Activated T-cell treated with anti-CD3 and anti-CD28 coated beads, Interleukin-2, amount 50 U/mL, for 24 hours (primary cell): Measurements from ENCODE around the gene HMCES.

Experiments
- DNase-seq: peaks from one replicate; pipeline ENCODE4 v3.0.0-alpha.2; 2020
- H3K27ac Mint-ChIP-seq: 2 replicates; pipeline ENCODE4 v1.8.0; 2020; ENCODE audit warnings: mild to moderate bottlenecking, mixed read lengths
- H3K27me3 Mint-ChIP-seq: 2 replicates; pipeline ENCODE4 v1.8.0; 2020; ENCODE audit warnings: mixed read lengths
- H3K36me3 Mint-ChIP-seq: 2 replicates; pipeline ENCODE4 v1.8.0; 2020; ENCODE audit warnings: low read depth, mixed read lengths
- H3K4me1 Mint-ChIP-seq: 2 replicates; pipeline ENCODE4 v1.8.0; 2020; ENCODE audit warnings: low read depth, mixed read lengths
- H3K4me3 Mint-ChIP-seq: 2 replicates; pipeline ENCODE4 v1.8.0; 2020; ENCODE audit warnings: mild to moderate bottlenecking, moderate library complexity, mixed read lengths
- H3K9me3 Mint-ChIP-seq: 2 replicates; pipeline ENCODE4 v1.8.0; 2020; ENCODE audit warnings: mixed read lengths

The HMCES gene

GRCh38 chr3:129305592-129306091 lies 27.0 kb downstream of the HMCES start:
- peak; percentile 57 for DNase-seq
- no peaks in the 10 kb centered on the region for H3K9me3 Mint-ChIP-seq
- peak overlapping the region; percentile 38 for H3K4me3 Mint-ChIP-seq
- H3K27ac Mint-ChIP-seq: peak overlapping the region; percentile 60
- peaks cover 52% of the 10 kb centered on the region for H3K4me1 Mint-ChIP-seq
- H3K36me3 Mint-ChIP-seq: peaks cover 57% of the 10 kb centered on the region
- H3K27me3 Mint-ChIP-seq: no peaks in the 10 kb centered on the region

- Mint-ChIP-seq H3K4me1 (peaks cover 60% of the 10 kb centered on the region), H3K27me3 (no peaks in the 10 kb centered on the region)
These were observed 30.0 kb downstream of the HMCES start for GRCh38 chr3:129308636-129309035.

DNA sequence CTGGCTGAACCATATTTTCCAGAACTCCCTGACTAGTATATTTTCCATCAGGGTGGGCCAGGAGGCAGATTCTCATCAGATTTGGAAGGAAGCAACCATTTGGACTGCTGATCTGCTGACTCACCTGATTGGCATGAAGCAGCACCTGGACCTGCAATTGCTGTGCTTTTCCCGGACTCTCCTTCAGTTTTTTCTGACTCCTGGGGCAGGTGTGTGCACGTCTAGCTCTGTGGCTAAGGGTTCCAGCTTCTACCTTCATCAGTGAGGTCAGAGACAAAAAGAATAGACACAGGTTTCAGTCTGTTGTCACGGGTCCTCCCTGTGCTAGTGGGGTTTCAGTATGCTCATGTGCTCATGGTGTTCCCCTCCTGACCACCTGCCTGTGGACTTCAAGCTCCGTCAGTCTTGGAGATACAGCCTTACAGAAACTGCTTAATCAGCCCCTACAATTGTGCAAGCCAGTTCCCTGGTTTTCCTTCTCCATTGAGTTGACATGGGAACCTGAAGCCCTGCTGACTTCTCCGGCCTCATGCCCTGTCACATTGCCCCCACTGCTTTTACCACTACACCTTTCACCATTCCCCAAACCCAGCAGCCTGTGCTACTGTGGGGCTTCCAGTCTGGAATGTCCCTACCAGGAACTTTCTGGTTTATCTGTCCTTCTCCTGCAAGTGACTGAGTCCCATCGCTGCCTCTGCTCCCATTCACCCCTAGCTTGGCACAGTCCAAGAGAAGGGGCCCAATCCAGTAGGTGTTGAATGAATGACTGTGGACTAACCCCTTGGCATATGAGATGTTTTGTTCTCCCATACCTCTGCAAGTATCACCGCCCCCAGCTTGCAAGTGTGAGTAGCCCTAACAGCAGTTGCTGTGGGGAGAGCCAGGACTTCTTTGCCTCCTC lies 31.7 kb downstream of the HMCES start:
- Mint-ChIP-seq H3K27ac (peak overlapping the region; percentile 22), H3K36me3 (peaks cover 18% of the 10 kb centered on the region), H3K4me1 (peaks cover 56% of the 10 kb centered on the region), H3K27me3 (no peaks in the 10 kb centered on the region), H3K9me3 (no peaks in the 10 kb centered on the region), H3K4me3 (no peak overlapping the region)
- no peak for DNase-seq

More at GRCh38 chr3:129308636-129309035, 30.0 kb downstream of the HMCES start:
- no peak overlapping the region for H3K4me3 Mint-ChIP-seq
- peaks cover 32% of the 10 kb centered on the region for H3K36me3 Mint-ChIP-seq
- DNase-seq: no peak
- no peaks in the 10 kb centered on the region for H3K9me3 Mint-ChIP-seq
- H3K27ac Mint-ChIP-seq: peak overlapping the region; percentile 16

DNA sequence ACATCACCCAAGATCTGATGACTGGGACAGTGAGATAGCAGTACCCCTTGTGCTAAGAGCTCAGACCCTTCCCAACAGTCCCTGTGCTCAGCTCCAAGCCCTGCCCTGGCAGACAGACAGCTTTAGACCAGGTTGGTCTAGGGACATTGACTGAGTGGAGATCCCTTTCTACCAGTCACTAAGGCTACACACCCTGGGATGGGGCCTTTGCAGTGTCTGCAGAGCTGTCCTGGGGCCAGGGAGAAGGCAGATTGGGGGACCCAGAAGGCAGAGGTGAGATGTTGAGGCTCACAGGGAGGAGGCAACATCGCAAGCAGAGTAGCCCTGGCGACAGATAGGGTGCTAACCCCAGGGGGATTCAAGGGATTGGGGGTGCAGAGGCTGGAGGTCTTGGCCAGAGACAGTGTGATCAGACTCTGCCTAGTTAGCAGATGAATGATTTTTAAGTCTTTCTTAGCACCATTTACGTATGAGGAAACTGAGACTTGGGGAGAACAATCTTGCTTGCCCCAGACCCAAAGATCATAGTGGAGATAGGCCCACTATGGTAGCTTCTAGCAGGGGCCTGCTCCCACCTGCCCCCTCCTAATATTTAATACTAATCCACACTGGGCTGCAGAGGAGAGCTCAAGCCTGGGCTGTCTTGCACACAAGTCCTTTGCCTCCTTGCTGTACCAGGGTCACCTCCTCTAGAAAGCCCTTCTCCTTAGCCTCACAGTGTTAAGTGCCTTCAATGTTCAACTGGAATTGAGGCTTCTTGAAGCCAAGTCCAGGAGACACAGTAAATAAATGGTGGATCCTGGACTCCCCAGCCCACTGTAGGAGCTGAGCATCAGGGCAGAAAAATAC lies 32.6 kb downstream of the HMCES start:
- DNase-seq: no peak
- Mint-ChIP-seq H3K4me3 (no peak overlapping the region), H3K27me3 (no peaks in the 10 kb centered on the region), H3K36me3 (peaks cover 14% of the 10 kb centered on the region), H3K4me1 (peaks cover 47% of the 10 kb centered on the region), H3K27ac (no peak overlapping the region), H3K9me3 (no peaks in the 10 kb centered on the region)

DNA sequence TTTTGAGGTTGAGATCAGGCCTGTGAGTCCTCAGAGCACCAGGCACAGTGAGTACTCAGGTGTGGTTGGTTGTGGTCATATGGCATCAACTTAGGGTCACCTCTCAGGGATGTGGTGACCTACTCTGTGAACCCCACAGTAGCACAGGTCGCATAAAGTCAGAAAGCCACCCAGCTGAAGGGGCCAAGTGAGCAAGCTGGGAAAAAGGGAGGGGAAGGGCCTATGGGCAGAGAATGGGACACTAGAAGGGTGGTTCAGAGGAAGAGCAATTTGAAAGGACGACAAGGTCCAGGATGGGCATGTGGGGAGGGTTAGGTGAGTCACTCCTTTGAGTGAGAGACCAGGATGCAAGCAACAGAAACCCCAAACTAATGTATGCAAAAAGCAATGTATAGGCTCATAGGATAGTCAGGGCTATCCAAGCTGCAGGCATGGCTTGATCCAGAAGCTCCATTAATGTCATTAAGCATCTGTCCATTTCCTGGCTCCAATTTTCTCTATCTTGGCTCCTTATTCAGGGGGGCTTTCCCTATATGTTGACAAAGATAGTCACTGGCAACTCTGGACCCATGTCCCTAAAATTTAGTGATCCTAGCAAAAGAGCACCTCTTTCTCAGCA lies 33.5 kb downstream of the HMCES start:
- H3K4me3 Mint-ChIP-seq: no peak overlapping the region
- peaks cover 8% of the 10 kb centered on the region for H3K36me3 Mint-ChIP-seq
- no peaks in the 10 kb centered on the region for H3K27me3 Mint-ChIP-seq
- peaks cover 45% of the 10 kb centered on the region for H3K4me1 Mint-ChIP-seq
- no peak overlapping the region for H3K27ac Mint-ChIP-seq
- peak; percentile 32 for DNase-seq
- H3K9me3 Mint-ChIP-seq: no peaks in the 10 kb centered on the region

GRCh38 chr3:129312671-129313414 lies 34.2 kb downstream of the HMCES start:
- Mint-ChIP-seq H3K27me3 (no peaks in the 10 kb centered on the region), H3K36me3 (peaks cover 6% of the 10 kb centered on the region), H3K4me1 (peaks cover 47% of the 10 kb centered on the region), H3K9me3 (no peaks in the 10 kb centered on the region), H3K27ac (peak overlapping the region; percentile 27), H3K4me3 (peak overlapping the region; percentile 6)
- DNase-seq: peak; percentile 41

DNA sequence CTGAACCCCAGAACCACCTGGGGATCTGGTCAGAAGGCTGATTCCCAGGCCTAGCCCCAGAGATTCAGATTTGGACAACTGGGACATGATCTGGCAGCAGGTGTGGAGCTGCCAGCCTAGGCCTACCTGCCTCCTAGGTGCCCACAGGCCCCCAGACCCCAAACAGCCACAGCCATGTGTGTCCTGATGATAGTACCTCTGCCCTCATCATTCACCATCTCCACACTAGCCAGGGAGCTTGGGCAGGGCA lies 34.7 kb downstream of the HMCES start:
- no peak for DNase-seq
- H3K9me3 Mint-ChIP-seq: no peaks in the 10 kb centered on the region
- peaks cover 6% of the 10 kb centered on the region for H3K36me3 Mint-ChIP-seq
- peak overlapping the region; percentile 91 for H3K4me3 Mint-ChIP-seq
- H3K4me1 Mint-ChIP-seq: peaks cover 46% of the 10 kb centered on the region
- H3K27me3 Mint-ChIP-seq: no peaks in the 10 kb centered on the region
- peak overlapping the region; percentile 27 for H3K27ac Mint-ChIP-seq

- Mint-ChIP-seq H3K9me3 (no peaks in the 10 kb centered on the region), H3K27me3 (no peaks in the 10 kb centered on the region), H3K4me3 (peak overlapping the region; percentile 91), H3K27ac (peak overlapping the region; percentile 27), H3K4me1 (peaks cover 42% of the 10 kb centered on the region), H3K36me3 (peaks cover 6% of the 10 kb centered on the region)
- DNase-seq: peak; percentile 46
These were observed 35.2 kb downstream of the HMCES start for GRCh38 chr3:129313665-129314385.

- peaks cover 6% of the 10 kb centered on the region for H3K36me3 Mint-ChIP-seq
- peak overlapping the region; percentile 86 for H3K27ac Mint-ChIP-seq
- H3K27me3 Mint-ChIP-seq: no peaks in the 10 kb centered on the region
- H3K9me3 Mint-ChIP-seq: no peaks in the 10 kb centered on the region
- peak; percentile 71 for DNase-seq
- peak overlapping the region; percentile 91 for H3K4me3 Mint-ChIP-seq
- peaks cover 38% of the 10 kb centered on the region for H3K4me1 Mint-ChIP-seq
These were observed 35.9 kb downstream of the HMCES start for GRCh38 chr3:129314386-129315222.

DNA sequence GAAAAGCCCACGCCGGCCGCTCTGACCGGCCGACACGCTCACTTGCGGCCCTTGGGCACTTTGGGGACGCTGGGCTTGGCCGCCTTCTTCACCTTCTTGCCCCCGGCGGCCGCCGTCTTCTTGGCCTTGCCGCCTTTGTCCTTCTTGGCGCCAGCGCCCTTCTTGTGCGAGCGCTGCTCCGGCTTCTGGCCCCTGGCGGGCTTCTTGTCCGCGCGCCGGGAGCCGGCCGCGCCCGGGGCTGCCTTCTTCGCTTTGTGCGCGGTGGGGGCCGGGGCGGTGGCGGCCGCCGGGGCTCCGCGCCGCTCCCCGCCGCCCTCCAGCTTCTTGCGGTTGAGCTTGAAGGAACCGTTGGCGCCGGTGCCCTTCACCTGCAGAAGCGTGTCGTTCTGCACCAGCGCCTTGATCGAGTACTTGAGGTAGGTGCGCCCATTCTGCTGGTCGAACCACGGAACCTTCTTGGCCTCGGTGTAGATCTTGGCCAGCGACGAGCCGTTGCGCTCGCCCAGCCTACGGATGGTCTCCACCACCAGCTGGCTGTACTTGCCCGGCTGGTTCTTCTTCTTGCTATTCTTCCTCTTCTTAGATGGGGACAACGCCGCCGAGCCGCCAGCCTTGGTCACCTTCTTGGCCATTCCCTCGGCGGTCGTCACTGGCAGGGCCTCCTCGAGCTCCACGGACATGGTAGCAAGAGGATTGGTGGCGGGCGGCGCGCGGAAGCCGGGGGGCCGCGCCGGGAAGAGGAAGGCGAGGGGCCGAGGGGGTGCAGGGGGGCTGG lies 36.7 kb downstream of the HMCES start:
- Mint-ChIP-seq H3K27me3 (no peaks in the 10 kb centered on the region), H3K4me3 (peak overlapping the region; percentile 91), H3K4me1 (peaks cover 36% of the 10 kb centered on the region), H3K27ac (peak overlapping the region; percentile 91), H3K36me3 (peaks cover 6% of the 10 kb centered on the region), H3K9me3 (no peaks in the 10 kb centered on the region)
- peak; percentile 71 for DNase-seq

DNA sequence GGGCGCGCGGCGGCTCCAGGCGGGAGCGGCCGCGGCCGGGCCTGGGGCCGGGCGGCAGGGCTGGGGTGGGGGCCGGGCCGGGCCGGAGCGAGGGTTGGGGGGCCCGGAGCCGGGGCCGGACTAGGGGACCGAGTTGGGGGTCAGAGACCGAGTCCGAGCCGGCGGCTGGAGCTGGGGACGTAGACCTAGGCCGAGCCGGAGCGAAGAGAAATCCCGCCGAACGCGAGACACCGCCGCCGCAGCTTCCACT lies 37.3 kb downstream of the HMCES start:
- Mint-ChIP-seq H3K4me3 (peak overlapping the region; percentile 91), H3K27ac (peak overlapping the region; percentile 88), H3K4me1 (peaks cover 32% of the 10 kb centered on the region)

DNA sequence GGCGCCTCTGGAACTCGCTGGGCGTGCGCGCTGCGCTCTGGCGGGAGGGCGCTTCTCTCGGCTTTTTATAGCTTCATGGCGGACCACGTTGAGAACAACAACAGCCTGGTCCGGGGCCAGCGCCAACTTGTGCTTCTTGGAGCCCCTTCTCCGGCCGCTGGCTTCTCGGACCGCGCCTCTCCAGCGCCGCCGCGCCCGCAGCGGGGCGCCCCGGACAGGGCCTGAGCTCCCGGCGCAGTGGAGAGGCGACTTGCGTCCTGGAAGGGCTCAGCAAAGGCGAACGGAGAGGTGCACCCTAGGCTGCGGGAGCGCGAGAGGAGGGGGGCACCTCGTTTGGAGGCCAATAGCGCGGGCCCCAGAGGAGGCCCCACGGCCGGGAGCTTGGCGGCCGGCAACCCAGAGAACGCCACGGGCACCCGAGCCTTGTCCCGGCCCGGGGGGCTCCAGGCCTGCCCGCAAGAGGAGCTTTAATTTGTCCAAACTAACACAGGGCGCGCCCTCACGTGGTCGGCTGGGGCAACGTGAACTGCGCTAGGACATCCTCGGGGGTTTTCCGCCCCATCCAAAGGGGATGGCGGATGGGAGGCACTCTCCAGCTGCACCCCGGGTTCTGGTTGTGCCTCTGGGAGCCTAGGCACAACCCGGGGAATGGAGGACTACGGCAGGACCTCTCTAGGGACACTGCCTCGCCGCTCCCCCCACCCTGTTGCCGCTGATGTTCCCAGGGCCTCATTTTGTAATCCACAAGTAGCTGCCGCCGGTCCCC lies 37.8 kb downstream of the HMCES start:
- Mint-ChIP-seq H3K4me3 (peak overlapping the region; percentile 91), H3K4me1 (peaks cover 32% of the 10 kb centered on the region), H3K27me3 (no peaks in the 10 kb centered on the region), H3K27ac (peak overlapping the region; percentile 88), H3K9me3 (no peaks in the 10 kb centered on the region), H3K36me3 (peaks cover 6% of the 10 kb centered on the region)
- peak; percentile 94 for DNase-seq

More for the DNA sequence above, 37.3 kb downstream of the HMCES start:
- Mint-ChIP-seq H3K27me3 (no peaks in the 10 kb centered on the region), H3K9me3 (no peaks in the 10 kb centered on the region), H3K36me3 (peaks cover 6% of the 10 kb centered on the region)
- DNase-seq: no peak
